SH-SY5Y (cell line): ENCODE data around the gene TAX1BP3.

ENCODE experiments used
- GATA2 ChIP-seq: IDR thresholded peaks from 2 replicates; pipeline ENCODE4 v1.6.1; 2011; ENCODE audit warnings: mild to moderate bottlenecking, low read depth, low read length
- GATA3 ChIP-seq: IDR thresholded peaks from 2 replicates; pipeline ENCODE4 v1.6.1; 2011; ENCODE audit warnings: low read depth, mild to moderate bottlenecking, low read length, moderate library complexity

DNA sequence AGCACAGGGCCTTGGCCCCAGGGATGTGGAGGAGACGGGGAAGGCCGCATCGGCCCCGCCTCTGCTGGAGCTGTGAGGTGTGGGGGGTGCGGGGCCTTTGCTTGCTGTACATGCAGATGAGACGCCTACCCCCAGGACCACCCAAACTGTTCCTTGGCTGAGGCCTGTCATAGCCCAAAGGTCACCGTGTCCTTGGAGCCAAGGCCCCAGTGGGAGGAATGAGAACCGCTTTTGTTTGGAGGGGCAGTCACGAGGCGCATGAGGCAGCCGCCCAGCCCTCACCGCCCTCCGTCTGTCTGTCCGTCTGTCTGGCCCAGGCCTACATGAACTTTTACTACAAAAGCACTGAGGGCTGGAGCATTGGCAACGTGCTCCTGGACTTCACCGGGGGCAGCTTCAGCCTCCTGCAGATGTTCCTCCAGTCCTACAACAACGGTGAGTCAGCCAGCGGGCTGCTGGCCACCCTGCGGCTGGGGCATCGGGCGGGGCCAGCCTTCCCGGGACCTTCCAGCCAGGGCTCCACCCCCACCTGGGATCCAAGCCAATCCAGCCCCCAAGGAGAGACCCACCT lies 8.8 kb downstream of the TAX1BP3 start:
- no peak for TF ChIP-seq GATA3
- TF ChIP-seq GATA2, result no peak
